Endometrial microvascular endothelial cells (primary cell): Measurements from ENCODE around the gene NAV2. TPM values are rescaled to one million over a fixed set of nuclear protein-coding genes. Genes with fewer than 3 reads are reported as not detected.
"Not testable (repeated sequence)": the region's sequence is repeated elsewhere in the genome, so short reads cannot be mapped to it uniquely, and the experiment has no call there.

Experiments
- in situ Hi-C: cut with HindIII; loops from 2 replicates; pipeline ENCODE4 v1.10.0; 2017; ENCODE audit warnings: low sequenced_read_pairs, low pct_unique_long_range_greater_than_20kb; ENCODE audit errors: inconsistent ontology term
- total RNA-seq: library from RNA; depleted of rRNA; stranded (reverse); fragments of >200 nt; gene quantifications from one replicate; pipeline ENCODE4 v1.2.3, GENCODE V29; 2015; ENCODE audit errors: inconsistent ontology term

The NAV2 gene
- total RNA-seq, 1 donor from 2014 or later = 27.0 TPM

DNA sequence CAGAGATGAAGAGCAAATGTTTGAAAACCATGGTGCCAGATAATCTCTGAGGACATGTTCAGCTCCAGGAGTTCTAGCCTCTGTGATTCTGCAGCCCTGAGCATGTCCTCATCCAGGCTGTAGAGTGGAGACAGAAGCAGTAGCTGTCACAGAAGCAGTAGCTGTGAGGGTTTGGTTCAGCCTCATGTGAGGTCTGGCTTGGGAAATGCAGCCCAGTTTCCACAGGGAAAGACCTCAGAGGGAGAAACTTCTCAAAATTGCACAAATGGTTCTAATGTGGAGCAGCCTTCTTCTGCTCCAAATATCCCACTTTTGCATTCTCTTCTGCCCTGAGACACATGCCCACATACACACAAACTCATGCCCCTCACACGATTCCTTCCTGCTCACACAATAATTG is 399.2 kb downstream of the NAV2 start:
- in situ Hi-C loops = no loop called here

DNA sequence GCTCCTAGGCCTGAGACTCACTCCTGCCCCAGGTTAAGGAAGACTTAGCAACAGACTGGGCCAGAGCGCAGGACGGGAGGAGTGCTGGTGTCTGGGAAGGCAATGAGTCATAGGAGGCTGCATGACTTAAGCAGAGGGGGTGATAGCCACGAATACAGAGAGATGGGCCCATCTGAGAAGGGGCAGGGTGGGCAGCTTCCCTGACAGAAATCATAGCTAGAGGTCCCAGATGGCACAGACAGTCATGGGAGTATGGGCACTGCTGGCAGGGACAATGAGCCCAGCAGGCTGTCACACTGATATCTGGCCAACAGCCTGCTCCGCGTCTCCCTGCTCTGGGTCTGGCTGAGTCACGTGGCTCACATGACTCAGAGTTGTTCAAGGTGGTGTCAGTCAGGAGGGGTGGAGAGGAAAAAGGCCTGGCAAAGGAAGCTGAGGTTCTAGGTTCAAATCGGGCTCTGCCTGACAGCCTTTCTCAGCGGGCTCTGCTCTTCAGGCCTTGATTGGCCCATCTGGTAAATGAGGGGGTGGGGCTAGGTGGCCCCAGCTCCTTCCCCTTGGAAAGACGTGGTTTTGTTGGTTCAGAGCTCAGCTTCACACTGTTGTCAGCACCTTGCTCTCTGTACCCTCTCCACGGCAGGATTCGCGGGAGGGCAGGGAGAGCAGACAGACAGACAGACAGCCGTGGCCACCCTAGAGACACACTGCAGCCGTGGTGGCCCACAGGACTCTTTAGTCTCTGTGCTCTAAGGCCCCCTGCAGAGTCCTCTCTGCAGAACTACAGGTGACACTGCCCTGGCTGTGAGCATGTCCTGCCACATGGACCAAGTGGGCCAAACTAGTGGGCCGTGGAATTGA is 399.9 kb downstream of the NAV2 start:
- in situ Hi-C loops = no loop called here

DNA sequence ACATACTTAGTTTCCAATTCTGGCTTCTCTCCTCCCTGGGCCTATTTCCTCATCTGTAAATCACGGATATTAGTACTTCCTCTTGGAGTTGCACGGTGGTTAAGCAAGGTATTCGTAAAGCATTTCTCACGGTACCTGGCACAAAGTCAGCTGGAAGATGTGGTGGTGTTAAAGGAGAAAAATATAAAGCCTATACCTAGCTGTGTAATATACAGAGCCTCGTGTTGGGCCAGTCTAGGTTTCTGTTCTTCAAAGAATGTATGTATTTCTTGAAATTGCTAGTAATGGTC is 400.5 kb downstream of the NAV2 start:
- in situ Hi-C loops = no loop called here

DNA sequence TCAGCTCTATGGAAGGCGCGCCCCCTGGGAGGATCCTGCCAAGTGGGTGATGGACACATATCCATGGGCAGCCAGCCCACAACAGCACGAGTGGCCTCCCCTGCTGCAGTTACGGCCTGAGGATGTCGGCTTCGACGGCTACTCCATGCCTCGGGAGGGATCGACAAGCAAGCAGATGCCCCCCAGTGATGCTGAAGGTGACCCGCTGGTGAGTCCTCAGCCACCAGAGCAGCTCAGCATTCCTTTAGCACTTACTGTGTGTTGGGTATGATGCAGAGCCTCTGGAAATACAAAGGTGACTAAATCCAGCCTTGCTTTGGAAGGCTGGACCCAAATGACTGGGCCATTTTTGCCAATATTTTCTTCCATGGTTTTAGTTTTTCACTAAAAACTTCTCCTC is 402.0 kb downstream of the NAV2 start:
- in situ Hi-C loops = no loop called here

DNA sequence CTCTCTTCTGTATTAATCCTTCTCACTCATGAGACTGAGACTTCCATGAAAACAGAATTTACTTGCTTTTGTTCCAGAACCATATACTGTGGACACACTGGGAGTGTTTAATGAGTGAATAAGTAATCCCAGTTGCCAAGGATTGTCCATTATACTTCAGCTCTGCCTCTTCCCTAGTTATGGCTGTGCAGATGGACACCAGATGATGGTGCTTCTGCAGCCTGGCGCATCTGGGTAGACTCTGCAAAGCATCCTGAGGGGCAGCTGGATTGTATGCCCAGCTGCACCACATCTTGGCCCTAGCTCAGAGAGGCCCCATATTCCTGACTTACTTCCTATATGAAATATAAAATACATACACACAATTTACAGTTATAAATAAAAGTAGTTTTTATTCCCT is 404.2 kb downstream of the NAV2 start:
- in situ Hi-C loops = no loop called here

DNA sequence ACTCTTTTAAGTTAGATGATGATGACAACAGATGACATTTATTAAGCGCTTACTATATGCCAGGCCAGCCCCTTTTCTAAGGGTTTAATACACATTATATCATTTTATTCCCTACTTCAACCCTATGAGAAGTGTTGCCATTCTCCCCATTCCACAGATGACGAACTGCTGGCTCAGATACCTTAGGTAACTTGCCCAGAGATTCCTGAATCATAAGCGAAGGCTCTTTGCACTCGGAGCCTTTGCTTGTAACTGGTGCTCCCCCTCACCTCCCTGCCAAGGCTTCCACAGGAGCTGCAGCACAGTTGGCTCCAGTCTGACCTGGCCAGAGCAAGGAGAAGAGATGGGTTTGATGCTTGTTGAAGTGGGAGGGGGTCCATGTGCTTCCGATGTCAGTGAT is 404.7 kb downstream of the NAV2 start:
- in situ Hi-C loops = no loop called here

DNA sequence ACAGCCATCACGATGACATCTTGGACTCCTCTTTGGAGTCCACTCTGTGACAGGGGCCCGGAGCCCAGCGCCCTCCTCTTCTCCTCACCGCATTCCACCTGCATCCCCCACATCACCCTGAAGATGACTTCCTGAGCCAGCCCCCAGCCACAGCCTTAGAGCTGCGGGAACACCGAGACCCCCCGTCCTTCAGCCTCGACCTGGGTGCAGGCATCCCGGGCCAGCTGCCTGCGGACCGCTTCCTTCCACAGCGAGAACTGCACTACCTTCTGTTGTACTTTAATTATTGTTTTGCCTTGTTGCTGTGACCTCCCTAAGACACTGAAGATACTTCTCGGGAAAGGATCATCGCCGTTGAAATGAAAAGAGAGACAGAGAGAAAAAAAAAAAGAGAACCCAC is 405.6 kb downstream of the NAV2 start:
- in situ Hi-C loops = no loop called here

DNA sequence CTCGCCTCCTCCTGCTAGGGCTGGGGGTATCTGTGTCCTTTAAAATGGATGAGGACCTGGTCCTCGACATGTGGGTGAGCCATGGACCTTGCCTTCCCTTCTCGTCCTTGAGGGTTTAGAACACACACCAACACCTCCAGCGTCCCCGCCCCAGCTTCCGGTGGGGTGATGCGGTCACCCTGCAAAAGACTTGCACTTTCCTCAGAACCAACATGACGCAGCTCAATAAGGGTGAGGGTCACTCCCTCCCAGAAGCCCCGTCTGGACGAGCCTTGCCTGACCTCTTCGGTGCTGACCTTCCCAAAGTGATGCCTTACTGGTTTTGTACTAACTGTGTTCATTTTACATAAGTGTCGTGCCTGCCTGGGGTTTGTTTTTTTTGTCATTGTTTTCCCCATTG is 406.7 kb downstream of the NAV2 start:
- in situ Hi-C loops = no loop called here

DNA sequence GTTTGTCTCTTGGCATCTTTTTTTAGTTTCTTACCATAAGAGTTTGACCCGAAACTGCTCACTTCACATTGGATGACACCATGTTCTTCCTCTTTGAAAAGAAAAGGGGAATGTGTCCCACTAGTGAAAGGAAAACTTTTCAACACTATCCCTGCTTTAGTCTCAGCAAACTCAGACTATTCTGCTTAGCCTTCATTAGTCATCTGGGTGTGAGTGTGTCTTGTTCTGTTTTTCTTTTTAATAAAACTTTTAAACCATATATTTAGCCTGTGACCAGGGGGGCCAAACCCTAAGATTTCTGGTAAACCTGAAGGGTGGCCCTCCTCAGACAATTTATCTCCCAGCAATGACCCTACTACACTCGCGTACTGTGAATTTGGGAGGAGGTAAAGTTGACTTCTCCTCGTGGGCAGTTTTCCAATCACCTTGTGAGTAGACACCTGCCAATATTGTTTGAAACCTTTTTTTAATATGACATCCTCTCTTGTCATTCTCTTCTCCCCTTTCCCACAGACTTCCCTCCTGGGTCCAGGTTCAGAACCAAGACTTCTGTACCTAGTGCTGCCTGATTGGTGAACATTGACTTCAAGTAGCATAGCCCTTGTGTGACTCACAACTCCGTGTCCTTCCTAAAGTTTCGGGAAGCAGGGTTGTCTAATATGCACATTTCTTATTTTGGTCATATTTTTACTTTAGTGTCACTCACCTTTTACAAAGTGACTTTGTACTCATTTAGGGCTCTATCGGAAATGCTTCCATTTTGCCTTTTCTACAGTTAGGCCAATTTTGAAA is 407.7 kb downstream of the NAV2 start:
- in situ Hi-C loops = no loop called here

DNA sequence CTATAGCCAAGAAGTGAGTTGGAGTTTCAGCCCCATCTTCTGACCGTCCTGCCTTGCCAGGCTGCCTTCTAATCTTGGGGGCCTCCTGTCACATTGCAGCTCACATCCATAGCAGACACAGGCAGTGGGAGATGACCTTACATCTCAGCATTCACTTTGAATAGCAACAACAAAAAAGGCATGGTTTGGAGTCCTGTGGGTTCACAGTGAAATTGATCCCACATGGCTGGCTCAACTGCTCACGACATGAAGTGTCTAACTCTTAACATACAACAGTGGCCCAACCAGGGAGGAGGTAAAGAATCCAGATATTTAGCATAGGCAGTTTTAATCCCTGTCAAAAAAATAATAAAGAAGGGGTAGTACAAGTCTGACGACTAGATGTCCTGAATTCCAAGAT is 409.5 kb downstream of the NAV2 start:
- in situ Hi-C loops = no loop called here

DNA sequence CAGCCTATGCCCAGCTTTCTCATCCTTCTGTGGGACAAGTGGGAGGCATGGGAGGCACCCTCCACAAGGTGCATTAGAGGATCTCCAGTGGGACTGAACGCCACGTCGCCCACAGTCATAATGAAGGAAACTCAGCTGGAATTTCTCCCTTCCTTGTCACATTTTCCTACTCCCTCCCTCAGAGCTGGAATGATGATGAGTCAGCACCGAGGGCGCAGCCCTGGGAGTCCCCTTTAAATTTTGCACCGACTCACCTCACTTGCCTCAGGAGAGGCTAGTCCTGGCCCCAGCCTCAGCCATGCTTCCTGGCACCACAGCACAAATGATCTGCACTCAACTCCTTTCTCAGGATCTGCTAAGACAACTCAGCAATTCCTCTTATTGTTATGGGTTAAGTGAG is 413.3 kb downstream of the NAV2 start:
- in situ Hi-C loops = no loop called here

DNA sequence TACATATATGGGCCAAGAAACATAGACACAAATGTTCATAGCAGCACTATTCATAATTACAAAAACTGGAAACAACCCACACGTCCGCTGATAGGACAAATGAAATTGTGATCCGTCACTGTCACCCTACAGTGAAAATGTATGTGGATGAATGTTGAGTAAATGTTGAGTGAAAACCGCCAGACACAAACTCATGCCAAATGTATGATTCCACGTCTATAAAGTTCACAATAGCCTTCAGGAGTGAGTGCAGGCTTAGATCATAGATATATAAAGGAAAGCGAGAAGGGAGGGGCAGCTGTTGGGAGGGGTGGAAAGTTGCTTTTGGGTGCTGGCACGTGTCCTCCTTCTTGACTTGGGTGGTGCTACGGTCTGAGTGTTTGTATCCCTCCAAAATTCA is 414.1 kb downstream of the NAV2 start:
- in situ Hi-C loops = no loop called here

DNA sequence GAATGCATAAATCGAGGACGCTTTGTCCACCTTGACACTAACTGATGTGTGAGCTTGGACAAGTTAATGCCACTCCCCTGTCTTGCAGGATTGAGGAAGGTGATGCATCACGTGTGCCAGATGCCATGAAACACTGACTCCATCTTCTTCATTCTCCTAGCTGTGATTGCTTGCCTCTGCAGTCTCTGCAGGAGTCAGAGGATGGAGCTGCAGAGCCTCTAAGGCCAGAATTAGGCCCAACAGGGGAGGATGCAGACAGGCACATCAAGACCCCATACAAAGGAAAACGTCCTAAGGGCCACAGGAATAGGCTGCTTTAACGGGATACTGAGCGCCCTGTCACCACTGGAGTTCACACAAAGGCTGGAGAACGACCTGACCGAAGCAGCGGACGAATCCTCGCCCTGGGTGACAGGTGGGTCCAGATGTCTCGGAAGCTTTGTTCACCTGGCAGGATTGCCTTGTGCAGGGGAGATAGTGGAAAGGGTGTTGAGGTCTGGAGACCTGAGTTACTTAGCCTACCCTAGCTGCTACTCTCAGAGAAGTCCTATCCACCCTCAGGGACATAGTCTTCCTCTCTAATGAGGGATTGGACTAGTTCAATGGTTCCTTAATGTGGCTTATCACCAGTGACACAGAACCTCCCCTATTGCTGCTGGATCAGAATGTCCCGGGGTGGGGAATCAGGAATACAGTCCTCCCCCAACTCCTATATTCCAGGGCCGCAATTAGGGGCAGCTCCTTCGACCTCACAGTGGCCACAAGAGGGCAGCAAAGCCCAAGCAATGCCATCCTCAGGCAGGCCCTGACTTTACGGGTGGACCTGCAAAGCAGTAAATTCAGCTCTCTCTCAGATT is 415.3 kb downstream of the NAV2 start:
- in situ Hi-C loops = no loop called here

DNA sequence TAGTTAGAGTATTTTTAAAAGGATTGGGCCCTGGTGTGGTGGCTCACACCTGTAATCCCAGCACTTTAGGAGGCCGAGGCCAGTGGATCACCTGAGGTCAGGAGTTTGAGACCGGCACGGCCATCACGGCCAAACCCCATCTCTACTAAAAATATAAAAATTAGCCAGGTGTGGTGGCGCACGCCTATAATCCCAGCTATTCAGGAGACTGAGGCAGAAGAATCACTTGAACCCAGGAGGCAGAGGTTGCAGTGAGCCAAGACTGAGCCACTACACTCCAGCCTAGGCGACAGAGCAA is 415.8 kb downstream of the NAV2 start:
- in situ Hi-C loops = not testable (repeated sequence)

DNA sequence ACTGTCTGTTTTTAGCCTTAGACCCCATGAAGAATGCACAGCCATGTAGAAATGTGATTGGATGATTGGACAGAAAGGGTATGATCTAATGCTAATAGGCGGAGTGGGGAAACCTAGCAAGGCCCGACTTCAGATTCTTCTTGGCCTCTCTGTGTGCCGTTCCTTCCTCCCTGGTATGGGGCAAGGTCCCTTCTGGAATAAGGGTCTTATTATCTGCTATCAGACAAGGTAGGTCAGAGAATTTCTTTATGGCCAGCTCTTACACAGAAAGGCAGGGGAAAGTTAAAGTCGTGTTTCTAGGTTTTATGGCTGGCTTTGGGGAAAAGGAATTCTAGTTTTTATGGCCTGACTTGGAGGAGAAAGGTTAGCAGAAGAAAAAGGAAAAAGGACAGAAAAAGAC is 417.0 kb downstream of the NAV2 start:
- in situ Hi-C loops = no loop called here

DNA sequence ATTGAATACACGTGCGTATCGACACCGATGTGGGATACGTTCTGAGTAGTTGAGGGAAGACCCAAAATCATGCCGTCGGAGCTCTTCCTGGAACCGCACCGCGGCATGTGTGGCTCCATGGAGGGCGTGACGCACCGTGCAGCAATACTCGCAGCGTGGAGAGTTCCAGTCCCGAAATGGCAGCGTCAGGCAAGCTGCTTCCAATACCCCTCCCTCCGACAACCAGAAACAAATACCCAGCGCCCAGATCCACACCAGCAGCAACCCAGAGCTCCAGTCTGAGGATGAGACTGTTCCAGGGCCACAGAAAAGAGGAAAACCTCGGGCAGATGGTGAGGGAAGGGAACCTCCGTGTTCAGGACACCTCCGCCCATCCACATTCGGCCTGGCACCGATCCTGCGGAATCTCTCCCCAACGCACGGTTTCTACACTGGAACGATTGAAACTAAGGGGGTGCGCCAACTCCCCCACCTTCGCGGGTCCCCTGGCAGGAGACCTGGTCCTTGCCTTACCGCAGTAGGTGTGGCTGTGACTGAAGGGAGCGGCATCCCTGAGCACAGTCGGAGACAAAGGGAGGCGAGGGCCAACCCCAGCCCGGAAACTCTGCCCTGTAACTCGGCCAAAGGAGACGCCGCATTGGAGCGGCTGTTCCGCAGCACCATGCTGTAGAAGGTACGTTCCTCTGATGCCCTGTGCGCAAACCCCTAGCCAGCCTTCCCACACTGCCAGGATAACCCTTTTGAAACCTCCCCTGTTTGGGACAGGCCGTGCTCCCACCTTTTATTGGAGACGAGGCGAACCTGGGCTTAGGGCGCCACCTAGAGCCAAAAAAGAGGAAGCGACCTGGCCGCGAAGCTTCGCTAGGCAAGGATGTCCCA is 419.4 kb downstream of the NAV2 start:
- in situ Hi-C loops = no loop called here

DNA sequence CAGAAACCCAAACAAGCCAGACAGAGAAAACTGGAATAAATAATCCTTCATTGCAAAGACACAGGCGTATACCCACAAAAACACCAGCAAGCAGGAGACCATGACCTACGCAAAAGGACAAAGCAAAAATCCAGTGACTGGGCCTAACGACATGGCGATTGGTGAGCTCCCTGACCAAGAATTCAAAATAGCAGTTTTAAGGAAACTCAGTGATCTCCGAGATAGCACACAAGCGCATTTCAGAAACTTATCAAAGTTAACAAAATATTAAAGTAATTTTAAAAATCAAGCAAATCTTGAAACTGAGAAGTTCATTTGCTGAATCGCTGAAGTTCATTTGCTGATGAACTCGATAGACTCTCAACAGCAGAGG is 420.0 kb downstream of the NAV2 start:
- in situ Hi-C loops = no loop called here

DNA sequence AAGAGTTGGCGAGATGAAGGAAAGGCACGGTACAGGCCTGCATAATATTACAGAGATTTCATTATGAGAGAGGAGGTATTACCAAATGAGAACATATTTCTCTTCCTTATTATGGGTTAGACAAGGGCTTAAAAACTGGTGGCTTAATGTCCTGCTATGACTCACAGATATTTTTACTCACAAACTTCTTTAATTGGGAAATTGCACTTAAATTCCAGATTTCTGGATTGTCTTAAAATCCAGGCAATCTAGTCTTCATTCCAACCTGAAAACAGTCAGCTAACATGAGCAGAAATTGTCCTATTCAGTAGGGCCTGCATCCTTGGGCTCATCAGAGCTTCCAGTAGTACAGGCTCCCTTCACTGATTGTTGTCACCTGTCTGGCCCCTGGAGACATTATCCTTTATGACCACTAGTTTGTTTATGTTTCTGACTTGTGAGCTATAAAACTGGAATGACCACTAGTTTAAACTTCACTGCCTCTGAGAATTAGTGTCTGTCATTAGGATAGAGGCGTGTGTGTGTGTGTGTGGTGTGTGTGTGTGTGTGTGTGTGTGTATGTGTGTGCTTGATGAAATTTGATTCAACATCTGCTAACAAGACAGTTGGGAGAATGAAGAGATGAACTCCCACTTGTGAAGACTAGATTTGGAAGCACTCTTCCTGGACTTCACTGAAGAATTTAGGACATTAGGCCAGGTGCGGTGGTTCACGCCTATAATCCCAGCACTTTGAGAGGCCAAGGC is 422.5 kb downstream of the NAV2 start:
- in situ Hi-C loops = no loop called here
